Measurements from ENCODE around the gene ATP8A2.

DNA sequence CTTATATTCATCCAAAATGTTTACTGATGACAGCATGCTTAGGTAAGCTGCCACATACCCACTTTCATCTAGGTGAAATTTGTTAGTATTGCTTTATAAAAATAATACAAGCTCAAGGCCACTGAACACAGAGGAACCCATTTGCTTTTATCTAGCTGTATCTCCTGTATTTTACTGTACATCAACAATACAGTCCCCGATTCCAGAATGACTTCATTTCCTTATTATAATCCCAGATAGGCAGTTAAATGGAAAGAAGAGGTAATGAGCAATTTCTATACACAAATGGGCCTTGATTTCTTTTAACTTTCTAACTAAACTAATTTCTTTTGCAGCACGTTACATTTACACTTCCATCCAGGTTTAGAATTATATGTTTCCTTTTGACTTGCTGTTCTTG is 593.8 kb downstream of the ATP8A2 start:
- TF ChIP-seq, protein P1, sequence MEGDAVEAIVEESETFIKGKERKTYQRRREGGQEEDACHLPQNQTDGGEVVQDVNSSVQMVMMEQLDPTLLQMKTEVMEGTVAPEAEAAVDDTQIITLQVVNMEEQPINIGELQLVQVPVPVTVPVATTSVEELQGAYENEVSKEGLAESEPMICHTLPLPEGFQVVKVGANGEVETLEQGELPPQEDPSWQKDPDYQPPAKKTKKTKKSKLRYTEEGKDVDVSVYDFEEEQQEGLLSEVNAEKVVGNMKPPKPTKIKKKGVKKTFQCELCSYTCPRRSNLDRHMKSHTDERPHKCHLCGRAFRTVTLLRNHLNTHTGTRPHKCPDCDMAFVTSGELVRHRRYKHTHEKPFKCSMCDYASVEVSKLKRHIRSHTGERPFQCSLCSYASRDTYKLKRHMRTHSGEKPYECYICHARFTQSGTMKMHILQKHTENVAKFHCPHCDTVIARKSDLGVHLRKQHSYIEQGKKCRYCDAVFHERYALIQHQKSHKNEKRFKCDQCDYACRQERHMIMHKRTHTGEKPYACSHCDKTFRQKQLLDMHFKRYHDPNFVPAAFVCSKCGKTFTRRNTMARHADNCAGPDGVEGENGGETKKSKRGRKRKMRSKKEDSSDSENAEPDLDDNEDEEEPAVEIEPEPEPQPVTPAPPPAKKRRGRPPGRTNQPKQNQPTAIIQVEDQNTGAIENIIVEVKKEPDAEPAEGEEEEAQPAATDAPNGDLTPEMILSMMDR (IDR thresholded peaks at IDR 0.05), result no peak
- TF ChIP-seq EP300 (IDR thresholded peaks at IDR 0.05), result no peak
